GM12878 (cell line): Measurements from ENCODE around the gene ZNF436. TPM values are rescaled to one million over a fixed set of nuclear protein-coding genes. Genes with fewer than 3 reads are reported as not detected.

Experiments used
- ATAC-seq: fragments of 200-7000 bp; cut with Tn5 transposase; 3 replicates; pipeline ENCODE4 v1.9.1; 2020; ENCODE audit warnings: mild to moderate bottlenecking, moderate library complexity
- BruUV-seq: library from RNA; stranded (reverse); fragments of 400-500 nt; replicated peaks from 2 replicates; lab custom pipeline; 2021; lab: Mats Ljungman, UMichigan
- CTCF ChIA-PET: fragments of 300-600 bp; sonication (Branson Sonifier 250); formaldehyde crosslinking; extraction: SDS; loops from one replicate; lab custom pipeline; 2021; ENCODE audit warnings: inconsistent platforms; lab: Yijun Ruan, JAX
- POLR2A ChIA-PET: fragments of 350-600 bp; formaldehyde crosslinking; extraction: SDS; loops from one replicate; lab custom pipeline; 2021; ENCODE audit warnings: inconsistent platforms; lab: Charles Lee
- RAD21 ChIA-PET: fragments of 300-600 bp; sonication (Branson Sonifier 250); formaldehyde crosslinking; loops from one replicate; lab custom pipeline; 2023; ENCODE audit warnings: antibody characterized with exemption; ENCODE audit not compliant: unreplicated experiment; lab: Charles Lee
- SMC1A ChIA-PET: fragments of 300-600 bp; sonication (Branson Sonifier 250); formaldehyde crosslinking; loops from one replicate; lab custom pipeline; 2023; ENCODE audit not compliant: unreplicated experiment, uncharacterized antibody; lab: Charles Lee
- DNase-seq: peaks from one replicate; pipeline ENCODE4 v3.0.0-alpha.2; 2011; ENCODE audit warnings: low read depth, low spot score
- FAIRE-seq: peaks from 3 replicates; lab custom pipeline; 2011; peaks lifted over from hg19 to GRCh38; lab: Jason Lieb, UNC
- H2AFZ ChIP-seq: 2 replicates; pipeline ENCODE4 v1.6.0; 2011; ENCODE audit warnings: low read depth, low read length, control low read depth; ENCODE audit not compliant: control insufficient read depth
- H3K27ac ChIP-seq: 2 replicates; pipeline ENCODE4 v1.5.1; 2011; ENCODE audit warnings: control low read depth; ENCODE audit not compliant: control insufficient read depth, insufficient read depth
- H3K27me3 ChIP-seq, 2 experiments: replicated peaks in 1 of 2; 2 replicates each; pipeline versions ENCODE4 v1.6.0 to v1.6.1; 2011; ENCODE audit warnings: low read length in 1 of 2; ENCODE audit not compliant: control insufficient read depth in 2 of 2, insufficient read depth in 2 of 2
- H3K36me3 ChIP-seq, 2 experiments: 2 replicates each; pipeline ENCODE4 v1.5.1; 2011; ENCODE audit warnings: low read length in 1 of 2; ENCODE audit not compliant: control insufficient read depth in 2 of 2, insufficient read depth in 2 of 2
- H3K4me1 ChIP-seq: 2 replicates; pipeline ENCODE4 v1.6.1; 2011; ENCODE audit warnings: mild to moderate bottlenecking, low read length, moderate library complexity, mixed read lengths; ENCODE audit not compliant: control insufficient read depth, insufficient read depth
- H3K4me2 ChIP-seq: 2 replicates; pipeline ENCODE4 v1.6.0; 2011; ENCODE audit warnings: control low read depth; ENCODE audit not compliant: control insufficient read depth, insufficient read depth
- H3K4me3 ChIP-seq: fragments of 200-600 bp; sonication (generic); 2 replicates; pipeline ENCODE4 v1.5.1; 2016
- H3K79me2 ChIP-seq: 2 replicates; pipeline ENCODE4 v1.6.0; 2011; ENCODE audit warnings: low read length; ENCODE audit not compliant: control insufficient read depth, insufficient read depth
- H3K9ac ChIP-seq: 2 replicates; pipeline ENCODE4 v1.8.0; 2011; ENCODE audit warnings: low read length, control low read depth, mixed read lengths; ENCODE audit not compliant: control insufficient read depth, insufficient read depth
- H3K9me3 ChIP-seq: replicated peaks from 3 replicates; pipeline ENCODE4 v1.5.1; 2011; ENCODE audit warnings: mild to moderate bottlenecking, low read length; ENCODE audit not compliant: control insufficient read depth, insufficient read depth
- H4K20me1 ChIP-seq: 2 replicates; pipeline ENCODE4 v1.6.0; 2011; ENCODE audit not compliant: control insufficient read depth, insufficient read depth
- BCL3 ChIP-seq: IDR thresholded peaks from 2 replicates; pipeline ENCODE4 v1.6.1; 2011; ENCODE audit warnings: borderline replicate concordance, low read depth, mild to moderate bottlenecking, moderate library complexity, low read length; ENCODE audit not compliant: insufficient read depth, poor library complexity, severe bottlenecking
- E4F1 ChIP-seq: fragments of 450-650 bp; IDR thresholded peaks from 2 replicates; pipeline ENCODE4 v1.6.1; 2018; ENCODE audit warnings: borderline replicate concordance, mild to moderate bottlenecking; ENCODE audit not compliant: partially characterized antibody
- HSF1 ChIP-seq: fragments of 150-350 bp; IDR thresholded peaks from 2 replicates; pipeline ENCODE4 v1.6.1; 2014; ENCODE audit warnings: mild to moderate bottlenecking, low read depth, low read length
- NFXL1 ChIP-seq: fragments of 450-650 bp; IDR thresholded peaks from 2 replicates; pipeline ENCODE4 v1.6.1; 2017; ENCODE audit warnings: antibody characterized with exemption, mild to moderate bottlenecking, borderline replicate concordance
- POLR2A ChIP-seq: IDR thresholded peaks from 2 replicates; pipeline ENCODE4 v1.6.1; 2011; ENCODE audit warnings: low read depth, mild to moderate bottlenecking, low read length
- TCF12 ChIP-seq: IDR thresholded peaks from 2 replicates; pipeline ENCODE4 v1.6.1; 2011; ENCODE audit warnings: low read depth, mild to moderate bottlenecking, low read length
- USF1 ChIP-seq: IDR thresholded peaks from 2 replicates; pipeline ENCODE4 v1.6.1; 2011; ENCODE audit warnings: borderline replicate concordance, low read depth, mild to moderate bottlenecking, moderate library complexity, mixed read lengths, low read length; ENCODE audit not compliant: insufficient read depth; ENCODE audit errors: extremely low read length
- ZNF687 ChIP-seq: fragments of 450-650 bp; IDR thresholded peaks from 2 replicates; pipeline ENCODE4 v1.6.1; 2017; ENCODE audit warnings: mild to moderate bottlenecking, moderate library complexity
- WGBS: methylation state at CpG from one replicate; pipeline ENCODE4 v1.1.6; 2016; ENCODE audit warnings: low lambda C conversion rate; ENCODE audit not compliant: insufficient replicate concordance, insufficient coverage; ENCODE audit errors: missing lambda C conversion rate; 5-methylcytosine and 5-hydroxymethylcytosine counted together
- in situ Hi-C: fragments of 300-500 bp; cut with MboI; formaldehyde crosslinking; loops from 9 replicates; pipeline ENCODE4 v1.14.3; 2018; ENCODE audit warnings: mixed read lengths
- intact Hi-C: fragments of 100-400 bp; cut with micrococcal nuclease; formaldehyde crosslinking; loops from one replicate; pipeline ENCODE4 v1.14.2; 2022; ENCODE audit not compliant: unreplicated experiment
- polyA plus RNA-seq, 11 experiments: library from polyadenylated mRNA; depleted of rRNA in 4 of 11; unstranded in 6 of 11; stranded (reverse) in 5 of 11; fragments of >200 nt; fragmentation: Nextera tagmentation in 4 of 11; fragmentation: Illumina TruSeq in 1 of 11; extraction: Ambion mirVana in 4 of 11; extraction: Trizol in 1 of 11; gene quantifications; 1 replicate in 1 of 11; 2 replicates in 10 of 11; pipeline versions ENCODE4 v1.2.1 to v1.2.3, GENCODE V29; 2011 to 2016; ENCODE audit warnings: inconsistent platforms in 2 of 11, missing spikeins in 2 of 11, low read depth in 1 of 11
- total RNA-seq, 4 experiments: library from RNA; depleted of rRNA in 3 of 4; stranded (reverse); fragments of >200 nt in 3 of 4; fragmentation: Illumina TruSeq in 1 of 4; extraction: Trizol in 1 of 4; gene quantifications; 2 replicates each; pipeline versions ENCODE4 v1.2.1 to v1.2.3, GENCODE V29; 2013 to 2021

The ZNF436 gene
- total and polyA plus RNA-seq, 10 of the 15 experiments (the other 5 are each of a cell fraction or from before 2014, with no cell fraction given) = 0.85 to 4.7 (median 3.0) TPM

- no peak for TF ChIP-seq BCL3
- no peak for TF ChIP-seq NFXL1
Observed at GRCh38 chr1:23417570-23417969, 47.9 kb upstream of the ZNF436 start (continued).

GRCh38 chr1:23416964-23417363 is 47.3 kb upstream of the ZNF436 start:
- intact Hi-C loops = no loop called here
- CTCF ChIA-PET = no interaction called here

More at GRCh38 chr1:23416964-23417363, 47.3 kb upstream of the ZNF436 start:
- BruUV-seq = no TSS peak
- FAIRE-seq (no peak), DNase-seq (no peak), ATAC-seq (no peak)
- in situ Hi-C loops = no loop called here
- peaks cover 0 to 3% of the 10 kb centered on the region in 2 experiments; a peak in 2 of 4 replicates for H3K27me3 ChIP-seq
- H3K9ac ChIP-seq = no peak overlapping the region
- SMC1A ChIA-PET = interaction anchor here (1.0 kb wide), 1 partner anchor 8 kb away, joined by 3 read pairs; no protein-coding TSS in a partner anchor
- POLR2A ChIA-PET = no interaction called here
- RAD21 ChIA-PET = no interaction called here
- no peak overlapping the region for H3K27ac ChIP-seq
- H3K4me2 ChIP-seq = no peak overlapping the region
- no peaks in the 10 kb centered on the region for H4K20me1 ChIP-seq
- no peaks in the 10 kb centered on the region for H3K9me3 ChIP-seq
- H2AFZ ChIP-seq = no peak overlapping the region
- no peak overlapping the region for H3K4me3 ChIP-seq
- 50% methylated on average over 4 of the region's 4 CpGs for WGBS
- no peak for TF ChIP-seq USF1
- TF ChIP-seq ZNF687 = no peak
- no peak for TF ChIP-seq HSF1
- TF ChIP-seq E4F1 = no peak
- TF ChIP-seq TCF12 = no peak
- TF ChIP-seq POLR2A = no peak
- H3K36me3 ChIP-seq = no peaks in the 10 kb centered on the region
- no peaks in the 10 kb centered on the region for H3K4me1 ChIP-seq
- no peaks in the 10 kb centered on the region for H3K79me2 ChIP-seq
